Ovary (tissue), 3 donors: Measurements from ENCODE around the gene TPM1.

ENCODE experiments used
- CTCF ChIP-seq, 3 donors: fragments of 450-650 bp in 2 of 3; fragments of 200-600 bp in 1 of 3; IDR thresholded peaks; one replicate each; pipeline versions ENCODE4 v1.5.1 to v1.8.0; 2016 to 2022; ENCODE audit warnings: antibody characterized with exemption in 3 of 3, mild to moderate bottlenecking in 1 of 3
- EP300 ChIP-seq: sonication (generic); formaldehyde crosslinking; IDR thresholded peaks from one replicate; pipeline ENCODE4 v1.6.1; 2017; ENCODE audit warnings: antibody characterized with exemption
- donor health status: DM: no; HTN: no; CAD: no.

DNA sequence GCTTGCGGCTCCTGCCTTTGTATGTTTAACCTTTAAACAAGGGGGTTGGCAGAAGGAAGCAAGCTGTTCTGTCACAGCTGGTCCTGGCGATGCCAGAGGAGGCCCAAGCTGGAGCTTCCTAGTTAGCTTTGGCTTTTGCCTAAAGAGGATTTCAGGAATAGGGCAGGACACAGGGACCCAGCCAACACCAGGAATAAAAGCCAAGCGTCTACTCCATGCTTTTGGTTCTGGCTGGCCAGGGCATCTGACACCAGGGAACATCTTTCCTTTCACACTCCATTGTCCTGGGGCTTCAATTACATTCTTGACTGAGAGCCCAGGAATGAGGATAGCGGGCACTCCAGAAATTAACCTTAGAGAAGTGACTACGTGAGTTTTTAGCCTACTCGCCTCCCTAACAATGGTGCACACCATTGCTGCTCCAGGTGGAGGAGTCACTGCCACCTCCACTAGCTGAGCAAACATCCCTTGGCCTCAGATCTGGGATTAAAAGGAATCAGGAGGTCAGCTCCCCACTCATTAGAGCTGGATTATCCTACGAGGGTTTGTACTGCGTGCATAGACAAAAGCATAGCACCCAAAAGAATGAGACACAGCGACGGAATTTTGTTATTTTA, 38.2 kb downstream of the TPM1 start:
- no peak for TF ChIP-seq EP300
- TF ChIP-seq CTCF (IDR thresholded peaks at IDR 0.05): no peak
